Activated CD4-positive, alpha-beta T cell treated with anti-CD3 and anti-CD28 coated beads, Interleukin-2, Interleukin-6, amounts not matched to agents 100 ng/mL and 50 ng/mL, durations not matched to agents 16 hours and 8 hours (primary cell): ENCODE data around the gene RBMY1A1.
"Not testable (repeated sequence)": the region's sequence is repeated elsewhere in the genome, so short reads cannot be mapped to it uniquely, and the experiment has no call there.

ENCODE experiments used
- DNase-seq: peaks from one replicate; pipeline ENCODE4 v3.0.0-alpha.2; 2020

RBMY1A1 gene

GRCh38 chrY:21534579-21534978, at the start of gene RBMY1A1:
Gene RBMY1A1, plus strand, starts transcription at chrY:21534879. Its CDS starts 2,013 bp downstream, at chrY:21536892.
- DNase-seq, result not testable (repeated sequence)

GRCh38 chrY:21511038-21511437, 23.6 kb upstream of the RBMY1A1 start, which contains the start of gene RBMY1B:
Gene RBMY1B, plus strand, starts transcription at chrY:21511338. Its CDS starts 2,013 bp downstream, at chrY:21513351.
- DNase-seq, result not testable (repeated sequence)

- DNase-seq, result not testable (repeated sequence)
Measured at GRCh38 chrY:21559316-21559984, 24.8 kb downstream of the RBMY1A1 start.

GRCh38 chrY:21585449-21585848, 50.8 kb downstream of the RBMY1A1 start:
- DNase-seq, result no peak

- DNase-seq, result not testable (repeated sequence)
Measured at GRCh38 chrY:21586454-21586853, 51.8 kb downstream of the RBMY1A1 start.

- no peak for DNase-seq
Measured at GRCh38 chrY:21592059-21592458, 57.4 kb downstream of the RBMY1A1 start.

DNA sequence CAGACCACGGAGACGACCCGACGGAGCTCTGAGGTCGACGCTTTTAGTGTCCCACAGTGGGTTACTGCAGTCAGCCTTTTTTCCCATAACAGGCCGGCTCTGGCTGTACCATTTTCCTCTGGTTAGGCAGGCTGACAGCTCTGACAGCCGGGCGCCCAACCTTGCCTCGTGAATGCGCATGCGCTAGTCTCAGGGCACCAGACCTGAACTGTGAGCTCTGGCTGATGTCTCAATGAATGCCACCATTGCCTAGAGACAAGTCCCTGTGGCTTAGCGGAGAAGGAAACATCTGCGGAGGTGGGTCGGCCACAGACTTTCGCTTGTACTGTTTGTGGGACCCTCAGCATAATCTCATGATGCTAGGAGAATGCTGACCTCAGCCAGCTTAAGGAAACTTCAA, 61.6 kb downstream of the RBMY1A1 start:
- DNase-seq, result not testable (repeated sequence)
